DMS 273 treated with DMSO at 0.1 percent for 48 hours (cell line): Measurements from ENCODE around the gene GNS.

Source experiments
- DNase-seq: peaks from one replicate; lab custom pipeline; 2025; lab: John Stamatoyannopoulos, UW

Gene GNS

GRCh38 chr12:64673490-64674169 is 85.6 kb downstream of the GNS start:
- DNase-seq: peak; percentile 37

- peak; percentile 23 for DNase-seq
Measured at GRCh38 chr12:64672925-64673409, 86.2 kb downstream of the GNS start.

GRCh38 chr12:64671681-64672080 is 87.5 kb downstream of the GNS start:
- DNase-seq: no peak

GRCh38 chr12:64670919-64671639 is 88.1 kb downstream of the GNS start:
- DNase-seq: no peak

GRCh38 chr12:64670019-64670418 is 89.2 kb downstream of the GNS start:
- DNase-seq: no peak

GRCh38 chr12:64669270-64669842 is 89.8 kb downstream of the GNS start:
- no peak for DNase-seq

GRCh38 chr12:64667793-64668192 is 91.4 kb downstream of the GNS start:
- no peak for DNase-seq

- DNase-seq: no peak
Measured at GRCh38 chr12:64666054-64666914, 92.9 kb downstream of the GNS start.

GRCh38 chr12:64665514-64665913 is 93.7 kb downstream of the GNS start:
- DNase-seq: no peak
